Memory B cell (primary cell): ENCODE measurements around the gene PRPF19.

ENCODE experiments used
- ATAC-seq: fragments of 150-1000 bp; cut with Tn5 transposase; 2 replicates; pipeline ENCODE4 v1.10.0; 2021; ENCODE audit warnings: low read depth, mild to moderate bottlenecking, moderate library complexity
- DNase-seq, 2 donors: peaks; one replicate each; pipeline ENCODE4 v3.0.0; 2022; ENCODE audit warnings: low spot score in 2 of 2
- H3K27ac Mint-ChIP-seq: one replicate; pipeline ENCODE4 v1.8.0; 2022; ENCODE audit warnings: mild to moderate bottlenecking, moderate library complexity, mixed read lengths
- H3K27me3 Mint-ChIP-seq: one replicate; pipeline ENCODE4 v1.8.0; 2022; ENCODE audit warnings: mixed read lengths
- H3K36me3 Mint-ChIP-seq: one replicate; pipeline ENCODE4 v1.8.0; 2022; ENCODE audit warnings: mild to moderate bottlenecking, mixed read lengths
- H3K4me1 Mint-ChIP-seq: one replicate; pipeline ENCODE4 v1.8.0; 2022; ENCODE audit warnings: mixed read lengths
- H3K4me3 Mint-ChIP-seq: one replicate; pipeline ENCODE4 v1.8.0; 2022; ENCODE audit warnings: mild to moderate bottlenecking, moderate library complexity, mixed read lengths
- H3K9me3 Mint-ChIP-seq: one replicate; pipeline ENCODE4 v1.8.0; 2022; ENCODE audit warnings: mixed read lengths

Gene PRPF19

GRCh38 chr11:60841797-60842667, 64.4 kb downstream of the PRPF19 start, which contains the start of gene CCDC86:
CCDC86 (plus strand) TSS chr11:60842113; CDS start chr11:60842125, 12 bp downstream.
- peaks cover 7% of the 10 kb centered on the region for H3K36me3 Mint-ChIP-seq
- H3K27ac Mint-ChIP-seq = peak within 1 kb of the TSS; percentile 87
- H3K9me3 Mint-ChIP-seq = no peaks in the 10 kb centered on the region
- H3K27me3 Mint-ChIP-seq = no peaks in the 10 kb centered on the region
- ATAC-seq (peak; percentile 97), DNase-seq (peak; percentile 99 to 100)
- peaks cover 39% of the 10 kb centered on the region for H3K4me1 Mint-ChIP-seq
- peak within 1 kb of the TSS; percentile 93 for H3K4me3 Mint-ChIP-seq
